Neutrophil (primary cell): ENCODE measurements around the gene RAB39A.
A peak's percentile ranks its signal among the peaks of the same experiment; 100 is the strongest.
"Not testable (repeated sequence)": the region's sequence is repeated elsewhere in the genome, so short reads cannot be mapped to it uniquely, and the experiment has no call there.

Experiments used
- H3K27ac ChIP-seq: fragments of 200-600 bp; sonication (generic); 2 replicates; pipeline ENCODE4 v1.5.1; 2016; ENCODE audit warnings: mild to moderate bottlenecking, moderate library complexity
- H3K27me3 ChIP-seq: fragments of 200-600 bp; sonication (generic); 2 replicates; pipeline ENCODE4 v1.6.0; 2016; ENCODE audit warnings: mild to moderate bottlenecking
- H3K36me3 ChIP-seq: fragments of 200-600 bp; sonication (generic); 2 replicates; pipeline ENCODE4 v1.5.1; 2017
- H3K4me1 ChIP-seq, 2 experiments: fragments of 200-600 bp in 1 of 2; sonication (generic) in 1 of 2; 1 replicate in 1 of 2; 2 replicates in 1 of 2; pipeline versions ENCODE4 v1.5.1 to v1.6.1; 2013 to 2016; ENCODE audit warnings: low read depth in 1 of 2, low read length in 1 of 2, mild to moderate bottlenecking in 1 of 2, moderate library complexity in 1 of 2; ENCODE audit not compliant: control insufficient read depth in 1 of 2, insufficient read depth in 1 of 2
- H3K4me3 ChIP-seq, 2 experiments: fragments of 200-600 bp in 1 of 2; sonication (generic) in 1 of 2; 1 replicate in 1 of 2; 2 replicates in 1 of 2; pipeline ENCODE4 v1.5.1; 2013 to 2016; ENCODE audit warnings: low read depth in 1 of 2, low read length in 1 of 2, mild to moderate bottlenecking in 1 of 2, moderate library complexity in 1 of 2
- H3K9me3 ChIP-seq: fragments of 200-600 bp; sonication (generic); 2 replicates; pipeline ENCODE4 v1.5.1; 2016
- TF ChIP-seq, protein P1 (sequence below): fragments of 200-600 bp; sonication (generic); IDR thresholded peaks from 2 replicates; pipeline ENCODE4 v1.5.1; 2016; ENCODE audit warnings: antibody characterized with exemption

RAB39A gene, protein sequence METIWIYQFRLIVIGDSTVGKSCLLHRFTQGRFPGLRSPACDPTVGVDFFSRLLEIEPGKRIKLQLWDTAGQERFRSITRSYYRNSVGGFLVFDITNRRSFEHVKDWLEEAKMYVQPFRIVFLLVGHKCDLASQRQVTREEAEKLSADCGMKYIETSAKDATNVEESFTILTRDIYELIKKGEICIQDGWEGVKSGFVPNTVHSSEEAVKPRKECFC

DNA sequence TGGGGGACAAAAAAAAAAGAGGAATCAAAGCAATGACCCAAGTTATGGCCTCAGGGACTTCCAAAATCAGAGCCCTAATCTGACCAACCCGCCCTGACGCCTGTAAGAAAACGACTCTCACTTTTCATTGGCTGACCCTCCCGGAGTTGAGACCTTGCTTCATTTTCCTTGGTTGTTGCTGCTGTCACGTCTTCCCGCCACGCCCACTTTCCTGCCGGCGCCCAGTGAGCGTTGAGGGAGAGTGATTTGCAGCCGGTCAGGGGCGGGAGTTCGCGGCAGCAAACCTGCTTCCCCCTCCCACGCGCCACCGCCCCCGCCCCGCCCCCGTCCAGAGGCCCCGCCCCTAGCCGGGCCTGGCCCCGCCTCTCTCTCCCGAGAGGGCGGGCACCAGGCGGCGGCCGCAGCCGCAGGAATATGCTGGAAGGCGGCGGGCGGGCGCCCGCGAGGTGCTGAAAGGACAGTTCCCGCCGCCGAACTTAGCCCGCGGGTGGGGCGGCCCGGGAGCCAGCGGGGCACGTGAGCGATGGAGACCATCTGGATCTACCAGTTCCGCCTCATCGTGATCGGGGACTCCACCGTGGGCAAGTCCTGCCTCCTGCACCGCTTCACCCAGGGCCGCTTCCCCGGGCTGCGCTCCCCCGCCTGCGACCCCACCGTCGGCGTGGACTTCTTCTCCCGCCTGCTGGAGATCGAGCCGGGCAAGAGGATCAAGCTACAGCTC lies at the start of gene RAB39A:
Gene RAB39A (plus strand): TSS at position 403 of the 721 bp plus-strand sequence. CDS start 121 bp downstream, at position 524.
- Histone ChIP-seq H3K36me3 (no peaks in the 10 kb centered on the region), H3K27me3 (peaks cover 67% of the 10 kb centered on the region), H3K4me1 (peaks cover 8 to 10% of the 10 kb centered on the region in 2 experiments), H3K9me3 (no peaks in the 10 kb centered on the region), H3K27ac (no peak within 1 kb of the TSS), H3K4me3 (peak within 1 kb of the TSS; percentile 60 to 61)
- TF ChIP-seq, protein P1, sequence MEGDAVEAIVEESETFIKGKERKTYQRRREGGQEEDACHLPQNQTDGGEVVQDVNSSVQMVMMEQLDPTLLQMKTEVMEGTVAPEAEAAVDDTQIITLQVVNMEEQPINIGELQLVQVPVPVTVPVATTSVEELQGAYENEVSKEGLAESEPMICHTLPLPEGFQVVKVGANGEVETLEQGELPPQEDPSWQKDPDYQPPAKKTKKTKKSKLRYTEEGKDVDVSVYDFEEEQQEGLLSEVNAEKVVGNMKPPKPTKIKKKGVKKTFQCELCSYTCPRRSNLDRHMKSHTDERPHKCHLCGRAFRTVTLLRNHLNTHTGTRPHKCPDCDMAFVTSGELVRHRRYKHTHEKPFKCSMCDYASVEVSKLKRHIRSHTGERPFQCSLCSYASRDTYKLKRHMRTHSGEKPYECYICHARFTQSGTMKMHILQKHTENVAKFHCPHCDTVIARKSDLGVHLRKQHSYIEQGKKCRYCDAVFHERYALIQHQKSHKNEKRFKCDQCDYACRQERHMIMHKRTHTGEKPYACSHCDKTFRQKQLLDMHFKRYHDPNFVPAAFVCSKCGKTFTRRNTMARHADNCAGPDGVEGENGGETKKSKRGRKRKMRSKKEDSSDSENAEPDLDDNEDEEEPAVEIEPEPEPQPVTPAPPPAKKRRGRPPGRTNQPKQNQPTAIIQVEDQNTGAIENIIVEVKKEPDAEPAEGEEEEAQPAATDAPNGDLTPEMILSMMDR, result no peak

DNA sequence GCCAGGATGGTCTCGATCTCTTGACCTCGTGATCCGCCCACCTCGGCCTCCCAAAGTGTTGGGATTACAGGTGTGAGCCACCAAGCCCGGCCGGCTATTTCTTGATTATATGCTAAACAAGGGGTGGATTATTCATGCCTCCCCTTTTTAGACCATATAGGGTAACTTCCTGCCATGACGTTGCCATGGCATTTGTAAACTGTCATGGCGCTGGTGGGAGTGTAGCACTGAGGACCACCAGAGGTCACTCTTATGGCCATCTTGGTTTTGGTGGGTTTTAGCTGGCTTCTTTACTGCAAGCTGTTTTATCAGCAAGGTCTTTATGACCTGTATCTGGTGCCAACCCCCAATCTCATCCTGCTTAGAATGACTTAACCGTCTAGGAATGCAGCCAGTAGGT lies 46.8 kb upstream of the RAB39A start:
- H3K4me1 ChIP-seq, H3K27ac ChIP-seq, H3K36me3 ChIP-seq, H3K9me3 ChIP-seq, H3K27me3 ChIP-seq, H3K4me3 ChIP-seq: not testable (repeated sequence)

DNA sequence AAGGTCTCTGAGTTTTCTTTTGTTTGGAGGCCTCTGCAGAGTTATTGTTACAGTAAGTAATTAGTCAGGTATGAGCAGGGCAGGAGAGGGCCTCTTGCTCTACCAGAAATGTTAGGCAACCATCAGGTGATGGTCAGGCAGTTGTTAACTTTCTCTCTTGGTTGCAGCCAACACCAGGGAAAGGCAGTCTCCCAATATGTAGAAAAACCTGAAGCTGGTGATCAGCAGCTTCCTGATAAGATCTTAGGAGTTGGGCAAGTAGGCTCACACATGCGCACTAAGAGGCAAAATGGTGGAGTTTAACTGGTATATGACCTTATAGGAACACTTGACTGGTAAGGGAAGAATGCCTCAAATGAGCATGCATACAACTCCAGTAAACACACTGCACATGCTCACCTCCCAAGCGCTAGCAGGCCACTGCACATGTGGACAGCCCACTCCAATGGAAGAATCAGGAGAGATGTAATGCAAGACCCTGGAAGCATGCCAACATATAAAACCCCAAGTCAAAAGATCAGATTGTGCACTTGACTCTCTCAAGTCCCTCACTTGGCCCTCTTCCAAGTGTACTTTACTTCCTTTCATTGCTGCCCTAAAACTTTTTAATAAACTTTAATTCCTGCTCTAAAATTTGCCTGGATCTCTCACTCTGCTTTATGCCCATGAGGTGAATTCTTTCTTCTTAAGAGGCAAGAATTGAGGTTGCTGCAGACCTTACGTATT lies 46.0 kb upstream of the RAB39A start:
- H3K36me3 ChIP-seq, result no peaks in the 10 kb centered on the region
- H3K27ac ChIP-seq, result no peak overlapping the region
- H3K4me3 ChIP-seq, result no peak overlapping the region
- H3K9me3 ChIP-seq, result no peaks in the 10 kb centered on the region
- H3K27me3 ChIP-seq, result no peaks in the 10 kb centered on the region
- no peaks in the 10 kb centered on the region for H3K4me1 ChIP-seq
- TF ChIP-seq, protein P1, result no peak

DNA sequence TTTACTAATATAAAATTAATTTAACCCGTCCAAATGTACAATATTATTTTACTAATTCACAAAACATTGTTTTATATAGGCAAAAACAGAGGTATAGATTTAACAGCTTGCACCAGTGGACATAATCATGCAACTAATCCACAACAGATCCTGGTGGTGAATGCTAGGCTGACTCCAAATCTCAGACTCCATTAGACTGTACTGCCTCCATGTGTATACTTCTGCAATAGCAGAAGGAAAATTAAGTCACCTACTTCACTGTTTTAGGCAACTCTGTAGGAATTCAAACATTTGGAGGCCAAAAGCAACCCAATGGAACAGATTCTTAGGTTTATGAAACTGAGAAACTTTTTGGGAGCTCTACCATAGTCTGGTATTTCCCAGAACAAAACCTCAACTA lies 30.0 kb upstream of the RAB39A start:
- no peak overlapping the region for H3K27ac ChIP-seq
- H3K4me1 ChIP-seq, result no peaks in the 10 kb centered on the region
- no peaks in the 10 kb centered on the region for H3K36me3 ChIP-seq
- H3K4me3 ChIP-seq, result no peak overlapping the region
- no peaks in the 10 kb centered on the region for H3K9me3 ChIP-seq
- H3K27me3 ChIP-seq, result no peaks in the 10 kb centered on the region
- TF ChIP-seq, protein P1, result no peak

DNA sequence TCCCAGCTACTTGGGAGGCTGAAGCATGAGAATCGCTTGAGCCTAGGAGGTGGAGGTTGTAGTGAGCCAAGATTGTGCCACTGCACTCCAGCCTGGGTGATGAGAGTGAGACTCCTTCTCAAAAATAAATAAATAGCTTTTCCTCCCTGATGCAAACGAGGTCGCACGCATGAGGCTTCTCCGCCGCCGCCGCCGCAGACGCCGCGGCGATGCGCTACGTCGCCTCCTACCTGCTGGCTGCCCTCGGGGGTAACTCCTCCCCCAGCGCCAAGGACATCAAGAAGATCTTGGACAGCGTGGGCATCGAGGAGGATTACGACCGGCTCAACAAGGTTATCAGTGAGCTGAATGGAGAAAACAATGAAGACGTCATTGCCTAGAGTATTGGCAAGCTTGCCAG lies 20.0 kb upstream of the RAB39A start:
- Histone ChIP-seq H3K4me1 (no peaks in the 10 kb centered on the region), H3K9me3 (no peaks in the 10 kb centered on the region), H3K36me3 (no peaks in the 10 kb centered on the region), H3K27ac (no peak overlapping the region), H3K27me3 (peaks cover 33% of the 10 kb centered on the region), H3K4me3 (no peak overlapping the region)
- TF ChIP-seq, protein P1, result no peak

DNA sequence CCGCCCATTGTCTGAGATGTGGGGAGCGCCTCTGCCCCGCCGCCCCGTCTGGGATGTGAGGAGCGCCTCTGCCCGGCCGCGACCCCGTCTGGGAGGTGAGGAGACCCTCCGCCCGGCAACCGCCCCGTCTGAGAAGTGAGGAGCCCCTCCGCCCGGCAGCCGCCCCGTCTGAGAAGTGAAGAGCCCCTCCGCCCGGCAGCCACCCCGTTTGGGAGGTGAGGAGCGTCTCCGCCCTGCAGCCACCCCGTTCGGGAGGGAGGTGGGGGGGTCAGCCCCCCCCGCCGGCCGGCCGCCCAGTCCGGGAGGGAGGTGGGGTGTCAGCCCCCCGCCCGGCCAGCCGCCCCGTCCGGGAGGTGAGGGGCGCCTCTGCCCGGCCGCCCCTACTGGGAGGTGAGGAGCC lies 15.8 kb upstream of the RAB39A start:
- H3K4me3 ChIP-seq, H3K36me3 ChIP-seq, H3K4me1 ChIP-seq, H3K27ac ChIP-seq, H3K9me3 ChIP-seq: not testable (repeated sequence)
- H3K27me3 ChIP-seq, result peaks cover 14% of the 10 kb centered on the region
